ENCODE results near the gene PARP15.

DNA sequence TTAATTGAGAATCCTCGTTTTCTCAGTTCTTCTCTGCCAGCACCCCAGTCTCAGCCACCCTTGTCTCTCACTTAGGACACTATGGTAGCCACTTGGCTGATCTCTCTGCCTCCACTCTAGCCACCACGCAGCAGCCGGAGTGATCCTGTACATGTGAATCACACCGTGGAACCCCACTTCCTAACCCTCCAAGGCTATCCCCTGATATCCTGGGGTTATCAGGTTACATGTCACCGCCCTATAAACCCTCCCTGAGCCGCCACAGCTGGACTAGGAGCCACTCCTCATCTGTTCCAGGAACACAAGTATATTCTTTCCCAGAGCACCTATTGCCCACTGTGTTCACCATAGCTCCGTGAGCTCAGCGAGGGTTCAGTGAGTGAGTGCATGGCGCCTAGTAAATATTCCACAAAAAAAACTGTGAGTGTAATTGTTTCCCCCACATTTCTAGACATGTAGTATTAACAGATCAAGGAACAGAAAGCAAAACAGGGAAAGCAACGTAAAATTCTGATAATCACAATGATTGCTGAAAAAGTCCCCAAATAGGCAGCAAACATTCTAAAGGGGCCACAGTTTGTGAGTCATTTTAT, 102.5 kb downstream of the PARP15 start:
- no peak for TF ChIP-seq CTCF (IDR thresholded peaks at IDR 0.05 in 8 of 11, conservative IDR thresholded peaks at IDR 0.05 in 3 of 11)
- no peak for TF ChIP-seq POLR2A (IDR thresholded peaks at IDR 0.05)
